Measurements from ENCODE around the gene COG8.
A peak's percentile ranks its signal among the peaks of the same experiment; 100 is the strongest.

COG8 gene

DNA sequence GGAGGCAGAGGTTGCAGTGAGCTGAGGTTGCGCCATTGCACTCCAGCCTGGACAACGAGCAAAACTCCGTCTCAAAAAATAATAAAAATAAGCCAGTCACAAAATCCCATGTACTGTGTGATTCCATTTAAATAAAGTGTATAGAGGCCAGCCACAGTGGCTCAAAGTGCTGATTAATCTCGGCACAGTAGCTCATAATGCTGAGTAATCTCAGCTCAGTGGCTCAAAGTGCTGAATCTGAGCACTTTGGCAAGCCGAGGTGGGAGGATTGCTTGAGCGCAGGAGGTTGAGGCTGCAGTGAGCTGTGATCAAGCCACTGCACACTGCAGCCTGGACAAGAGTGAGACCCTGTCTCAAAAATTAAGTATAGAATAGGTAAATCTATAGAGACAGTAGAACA, 7.3 kb upstream of the COG8 start:
- DNase-seq (ENCODE audit: low spot score): no peak

DNA sequence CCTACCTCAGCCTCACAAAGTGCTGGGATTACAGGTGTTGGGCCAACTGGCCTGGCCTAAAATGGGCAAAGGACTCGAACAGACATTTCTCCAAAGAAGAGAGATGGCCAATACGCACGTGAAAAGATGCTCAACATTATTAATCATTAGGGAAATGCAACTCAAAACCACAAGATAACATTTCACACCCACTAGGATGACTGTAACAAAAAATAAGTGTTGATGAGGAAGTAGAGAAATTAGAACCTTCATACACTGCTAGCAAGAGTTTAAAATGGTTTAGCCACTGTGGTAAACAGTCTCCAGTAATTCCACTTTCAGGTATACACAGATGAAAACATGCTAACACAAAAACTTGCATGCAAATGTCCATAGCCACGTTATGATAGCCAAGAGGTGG, 6.6 kb upstream of the COG8 start:
- no peak for DNase-seq (ENCODE audit: low spot score)

DNA sequence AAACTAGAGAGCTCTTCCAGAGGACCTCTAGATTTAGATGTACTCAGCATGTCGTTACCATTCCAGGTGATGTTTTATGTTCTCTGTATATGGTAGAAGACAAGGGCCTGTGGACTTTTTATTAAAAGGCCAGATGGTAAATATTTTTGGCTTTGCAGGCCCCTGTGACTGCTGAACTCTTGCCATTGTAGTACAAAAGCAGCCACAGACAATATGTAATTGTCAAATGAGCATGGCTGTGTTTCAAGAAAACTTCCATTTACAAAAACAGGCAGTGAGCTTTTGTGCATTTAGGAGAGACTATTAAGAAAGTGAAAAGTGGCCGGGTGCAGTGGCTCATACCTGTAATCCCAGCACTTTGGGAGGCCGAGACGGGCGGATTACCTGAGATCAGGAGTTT, 4.8 kb upstream of the COG8 start:
- DNase-seq (ENCODE audit: low spot score): no peak

DNA sequence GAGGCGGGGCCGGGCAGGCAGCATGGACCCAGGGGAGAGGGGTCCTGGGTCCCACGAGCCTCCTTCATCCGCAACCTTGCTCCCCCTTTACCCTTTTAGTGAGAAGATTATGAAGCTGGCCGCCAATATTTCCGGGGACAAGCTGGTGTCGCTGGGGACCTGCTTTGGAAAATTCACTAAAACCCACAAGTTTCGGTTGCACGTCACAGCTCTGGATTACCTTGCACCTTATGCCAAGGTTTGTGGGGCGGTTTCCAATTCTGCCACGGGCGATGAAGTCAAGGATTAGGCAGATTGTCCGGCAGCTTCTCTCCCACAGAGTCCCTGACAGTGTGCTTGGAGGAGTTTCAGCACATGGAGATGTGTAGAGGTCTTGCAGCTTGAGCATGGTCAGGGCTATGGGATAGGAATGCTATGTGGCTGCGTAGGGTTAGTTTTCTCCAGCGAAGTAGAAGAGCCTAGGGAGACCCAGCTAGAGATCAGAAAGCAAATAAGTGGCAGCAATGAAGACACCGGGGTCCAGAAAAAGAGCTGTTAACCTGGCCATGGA, 806 bp upstream of the COG8 start:
- no peak for DNase-seq (ENCODE audit: low spot score)

DNA sequence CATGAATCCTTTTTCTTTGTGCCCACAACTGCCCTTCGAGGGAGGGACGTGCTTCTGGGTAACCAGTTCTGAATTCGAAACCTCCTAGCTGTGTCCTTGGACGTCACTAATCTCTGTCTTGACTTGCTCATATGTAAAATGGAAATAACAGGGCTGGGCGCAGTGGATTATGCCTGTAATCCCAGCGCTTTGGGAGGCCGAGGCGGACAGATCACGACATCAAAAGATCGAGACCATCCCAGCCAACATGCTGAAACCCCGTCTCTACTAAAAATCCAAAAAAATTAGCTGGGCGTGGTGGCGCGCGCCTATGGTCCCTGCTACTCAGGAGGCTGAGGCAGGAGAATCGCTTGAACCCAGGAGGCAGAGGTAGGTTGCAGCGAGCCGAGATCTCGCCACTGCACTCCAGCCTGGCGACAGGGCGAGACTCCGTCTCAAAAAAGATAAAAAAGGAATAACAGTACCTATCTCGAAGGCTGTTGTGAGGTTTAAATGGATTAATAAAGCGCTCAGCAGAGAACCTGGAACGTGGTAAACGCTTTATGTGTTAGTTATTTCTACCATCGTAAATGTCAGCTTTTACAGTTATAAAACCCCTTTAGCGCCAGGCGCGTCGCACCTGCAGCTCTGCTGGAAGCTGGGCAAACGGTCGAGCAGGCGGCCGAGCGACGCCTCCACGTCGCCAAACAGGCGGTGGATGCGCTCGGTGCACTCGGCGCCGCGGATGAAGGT, 641 bp downstream of the COG8 start:
- DNase-seq (ENCODE audit: low spot score): no peak

DNA sequence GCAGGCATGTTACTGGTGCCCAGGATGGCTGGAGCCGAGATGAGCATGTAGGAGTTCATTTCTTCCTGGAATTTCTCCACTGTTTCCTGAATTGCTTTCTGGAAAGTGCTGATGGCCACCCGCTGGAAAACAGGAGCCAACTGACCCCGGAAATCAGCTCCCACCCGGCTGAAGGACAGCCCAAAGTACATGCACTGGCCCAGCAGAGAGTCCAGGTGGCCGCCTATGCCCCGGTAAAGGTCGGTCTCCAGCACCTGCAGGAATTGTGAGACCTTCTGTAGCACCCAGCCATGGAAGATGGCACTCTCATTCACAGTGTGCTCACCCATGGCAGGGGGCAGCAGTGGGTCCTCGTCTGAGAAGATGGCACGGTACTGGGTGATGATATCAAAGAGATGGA, 4.7 kb downstream of the COG8 start:
- DNase-seq (ENCODE audit: low spot score): no peak

DNA sequence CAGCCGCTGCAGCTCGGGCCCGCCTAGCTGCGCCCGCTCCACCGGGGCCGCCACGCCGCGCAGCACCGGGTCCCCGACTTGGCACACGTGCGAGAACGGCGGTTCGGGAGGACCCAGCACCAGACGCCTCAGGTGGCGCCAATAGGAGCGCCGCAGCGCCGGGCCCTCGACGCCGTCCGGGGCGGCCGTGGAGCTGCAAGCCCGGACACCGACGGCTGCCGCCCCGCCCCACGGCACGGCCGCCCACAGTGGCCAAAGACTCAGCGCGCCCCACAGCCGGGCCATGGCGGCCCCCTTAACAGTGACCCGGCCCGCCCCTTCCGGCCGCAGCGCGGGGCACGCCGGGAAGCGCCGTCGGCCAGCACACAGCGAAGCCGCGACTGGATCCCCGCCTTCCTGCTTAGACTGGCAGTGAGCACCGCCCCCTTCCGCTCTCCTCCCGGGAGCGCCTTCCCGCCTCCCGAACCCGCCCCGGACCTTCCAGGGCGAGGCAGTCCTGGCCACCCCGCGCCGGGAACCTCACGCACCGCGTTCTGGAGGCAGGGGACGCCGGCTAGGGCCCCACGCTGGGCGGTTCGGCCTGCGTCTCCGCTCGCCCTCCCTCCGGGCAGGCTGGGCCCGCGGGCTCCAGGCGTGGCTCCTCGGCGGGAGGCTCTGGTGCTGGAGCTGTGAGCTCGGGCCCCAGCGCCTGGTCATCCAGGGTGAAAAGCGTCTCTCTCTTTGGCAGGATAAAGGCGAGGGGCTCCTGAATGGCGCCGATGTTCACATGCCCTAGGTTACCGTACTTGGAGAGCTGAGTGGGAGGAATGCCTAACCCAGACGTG, 8.9 kb downstream of the COG8 start, which contains the start of gene PDF:
Gene PDF (minus strand): TSS at position 303 of the 824 bp plus-strand sequence. CDS start 18 bp downstream, at position 285.
- peak; percentile 96 for DNase-seq (ENCODE audit: low spot score)

DNA sequence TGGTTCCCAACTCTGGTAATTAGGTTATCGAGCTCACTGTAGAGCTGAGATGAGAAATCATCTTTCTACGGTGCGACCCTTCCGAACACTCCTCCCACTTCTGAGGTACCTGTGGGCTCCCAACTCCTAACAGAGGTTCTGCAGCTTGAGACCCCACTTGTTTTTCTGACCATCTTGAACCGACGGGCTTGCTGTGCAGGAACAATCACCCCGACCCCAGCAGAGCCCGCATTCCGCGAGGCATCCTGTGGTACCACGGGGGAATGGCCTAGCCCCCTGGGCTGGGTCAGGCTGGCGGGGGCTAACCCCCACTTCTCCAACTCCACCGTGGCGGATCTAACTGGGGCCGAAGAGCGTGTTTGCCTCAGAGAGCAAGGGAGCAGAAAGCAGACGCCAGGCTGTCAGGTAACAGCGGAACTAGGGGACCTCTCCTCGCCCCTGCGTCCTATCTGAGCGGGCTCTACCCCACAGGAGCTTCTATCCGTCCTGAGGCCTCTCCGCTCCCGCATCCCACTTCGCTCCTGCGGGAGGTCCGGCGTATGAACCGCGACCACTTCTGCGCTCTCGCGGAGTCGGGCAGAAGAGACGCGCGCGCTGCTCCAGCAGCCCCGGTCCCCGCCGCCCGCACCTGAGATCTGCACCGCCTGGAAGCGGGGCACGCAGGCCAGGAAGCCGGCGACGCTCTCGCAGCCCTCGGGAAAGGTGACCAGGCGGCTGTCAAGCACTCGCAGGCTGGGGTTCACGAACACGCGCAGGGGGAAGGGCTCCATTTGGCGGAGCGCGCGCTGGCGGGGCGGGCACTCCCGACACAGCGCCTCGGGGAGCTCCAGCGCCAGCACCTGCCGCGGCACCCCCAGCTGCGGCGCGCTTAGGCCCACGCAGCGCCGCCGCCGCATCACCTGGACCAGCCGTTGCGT, 9.7 kb downstream of the COG8 start:
- DNase-seq (ENCODE audit: low spot score): peak; percentile 34

DNA sequence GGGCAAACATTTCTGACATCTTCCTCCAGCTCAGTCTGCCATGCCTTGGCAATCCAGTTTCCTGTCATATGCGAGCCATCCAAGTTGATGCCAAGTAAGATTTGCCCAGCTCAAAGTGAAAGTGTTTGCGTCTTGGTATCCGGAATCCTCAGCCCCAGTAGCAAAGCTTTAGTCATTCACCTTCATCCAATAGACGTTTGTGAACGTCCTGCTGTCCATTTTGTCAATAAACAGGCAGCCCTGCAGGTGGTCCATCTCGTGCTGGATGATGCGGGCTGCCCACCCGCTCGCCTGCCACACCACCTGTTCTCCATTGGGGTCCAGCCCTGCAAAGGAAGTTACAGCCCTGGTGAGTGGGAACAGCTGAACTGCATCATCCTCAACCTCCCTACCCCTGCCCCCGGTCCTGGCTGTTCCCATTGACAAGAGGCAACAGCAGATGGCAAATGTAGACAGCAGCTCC, 10.5 kb downstream of the COG8 start:
- DNase-seq (ENCODE audit: low spot score): peak; percentile 26

DNA sequence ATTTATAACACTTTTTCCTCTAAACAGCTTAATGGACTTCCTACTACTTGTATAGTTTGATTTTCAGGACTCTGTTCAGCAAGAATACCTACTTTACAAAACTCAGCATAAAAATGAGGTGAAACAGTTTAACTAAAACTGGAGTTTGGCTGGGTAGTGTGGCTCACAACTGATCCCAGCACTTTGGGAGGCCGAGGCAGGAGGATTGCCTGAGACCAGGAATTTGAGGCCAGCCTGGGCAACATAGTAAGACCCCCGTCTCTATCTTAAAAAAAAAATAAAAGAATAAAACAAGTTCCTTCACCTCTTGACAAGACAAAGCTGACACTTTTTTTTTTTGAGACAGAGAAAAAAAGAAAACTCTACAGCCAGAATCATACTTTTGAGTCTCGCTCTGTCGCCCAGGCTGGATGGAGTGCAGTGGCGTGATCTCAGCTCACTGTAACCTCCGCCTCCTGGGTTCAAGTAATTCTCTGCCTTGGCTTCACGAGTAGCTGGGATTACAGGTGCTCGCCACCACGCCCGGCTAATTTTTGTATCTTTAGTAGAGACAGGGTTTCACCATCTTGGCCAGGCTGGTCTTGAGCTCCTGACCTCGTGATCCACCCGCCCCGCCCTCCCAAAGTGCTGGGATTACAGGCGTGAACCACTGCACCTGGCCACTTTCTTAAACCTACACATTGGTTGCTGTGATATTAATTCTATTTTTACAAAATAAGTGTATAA, 11.6 kb downstream of the COG8 start:
- no peak for DNase-seq (ENCODE audit: low spot score)

DNA sequence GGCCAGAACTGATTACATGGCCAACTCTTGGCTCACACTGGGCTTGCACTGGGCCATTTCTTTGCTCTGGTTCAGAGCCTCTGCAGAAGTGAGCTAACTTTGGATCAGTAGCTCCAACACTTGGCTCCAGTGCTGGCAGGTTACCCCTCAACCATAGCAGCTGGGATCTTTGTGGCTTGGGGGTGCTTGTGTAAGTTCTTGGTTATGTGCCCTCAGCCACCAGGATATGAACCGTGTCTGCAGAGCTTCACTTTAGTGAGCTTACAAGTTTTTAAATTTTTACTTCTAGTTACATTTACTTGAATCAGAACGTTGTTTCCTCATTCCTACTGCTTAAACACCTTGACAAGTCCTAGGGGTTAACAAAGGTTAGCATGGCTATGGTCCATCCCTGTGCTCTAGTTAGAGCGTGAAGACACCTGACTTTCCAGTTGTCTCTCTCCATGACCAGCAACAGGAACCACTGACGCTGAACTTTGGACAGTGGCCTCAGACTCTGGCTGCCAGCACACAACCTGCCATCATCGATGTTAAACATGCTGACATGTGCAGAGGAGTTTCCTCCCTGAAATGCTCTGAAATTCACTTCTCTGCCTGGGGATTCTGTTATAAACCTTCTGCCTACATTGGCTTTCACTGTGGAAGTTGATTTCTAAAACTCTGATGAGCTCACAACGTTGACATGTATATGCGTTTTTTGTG, 13.0 kb downstream of the COG8 start:
- no peak for DNase-seq (ENCODE audit: low spot score)

DNA sequence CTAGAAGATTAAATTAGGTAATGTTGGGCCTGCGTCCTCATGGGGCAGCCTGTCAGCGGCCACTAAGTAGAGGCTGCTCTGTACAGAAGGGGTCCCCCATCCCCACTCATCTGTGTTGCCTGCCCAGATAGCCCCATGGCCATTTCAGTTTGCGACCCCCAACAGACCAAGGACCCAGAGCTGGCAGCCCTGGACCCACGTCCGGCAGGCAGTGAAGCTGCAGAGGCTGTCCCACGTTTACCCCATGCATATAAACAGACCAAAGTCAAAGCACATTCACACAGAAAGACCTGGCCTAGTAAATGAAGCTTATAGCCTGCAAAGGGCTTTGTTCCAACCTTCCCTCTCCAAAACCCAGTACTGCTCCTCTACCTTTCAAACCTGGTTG, 13.6 kb downstream of the COG8 start:
- no peak for DNase-seq (ENCODE audit: low spot score)

DNA sequence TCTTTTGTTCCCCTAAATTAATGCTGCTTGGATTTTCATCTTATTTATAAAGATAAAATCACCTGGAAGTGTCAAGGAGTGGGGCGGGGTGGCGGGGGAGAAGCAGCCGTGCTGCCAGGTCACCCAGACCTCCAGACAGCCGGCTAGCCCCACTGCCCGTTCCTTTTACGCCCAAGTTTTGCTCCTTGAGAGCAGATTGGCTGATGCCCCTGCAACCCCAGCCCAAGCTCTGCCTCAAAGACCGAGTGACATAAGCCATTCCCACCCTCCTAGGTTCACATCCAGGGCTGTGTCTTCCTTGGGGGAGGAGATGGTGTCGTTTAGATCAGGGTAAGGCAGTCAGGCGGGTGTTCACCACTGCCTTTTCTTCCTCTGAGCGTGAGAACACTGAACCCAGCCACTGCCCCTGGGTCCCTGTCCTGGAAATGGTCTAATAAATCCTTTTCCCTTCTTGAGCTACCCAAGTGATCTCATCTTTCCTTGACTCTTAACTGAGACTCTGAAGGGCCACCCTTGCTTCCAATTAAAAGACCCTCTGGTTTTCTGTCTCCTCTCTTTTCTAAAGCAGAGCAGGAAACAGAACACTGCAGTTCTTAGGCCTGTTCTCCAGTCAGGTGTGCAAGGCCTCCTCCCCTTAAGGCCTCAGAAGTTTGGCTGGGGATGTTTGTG, 14.6 kb downstream of the COG8 start:
- DNase-seq (ENCODE audit: low spot score): no peak

DNA sequence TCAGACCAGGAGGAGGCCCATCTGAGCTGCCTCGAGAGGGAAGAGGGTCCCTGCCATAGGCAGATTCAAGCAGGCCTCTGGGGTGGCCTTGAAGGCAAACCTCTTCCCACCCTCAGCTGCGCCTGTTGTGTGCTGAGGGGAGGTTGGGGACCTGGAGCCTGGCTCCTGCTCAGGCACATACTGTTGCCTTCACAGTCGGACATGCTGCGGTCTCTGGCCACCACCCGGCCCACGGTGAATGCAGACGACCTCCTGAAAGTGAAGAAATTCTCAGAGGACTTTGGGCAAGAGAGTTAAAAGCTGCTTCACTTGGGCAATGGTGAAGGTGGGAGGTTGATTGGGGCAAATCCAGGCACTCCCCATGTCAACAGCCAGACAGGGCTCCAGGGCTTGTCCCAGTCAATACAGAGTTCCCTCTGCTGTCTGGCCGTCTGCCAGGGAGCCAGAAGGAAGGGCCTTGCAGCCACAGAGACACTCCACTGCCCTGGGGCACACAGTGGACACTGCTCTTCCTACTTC, 15.3 kb downstream of the COG8 start:
- DNase-seq (ENCODE audit: low spot score): no peak

DNA sequence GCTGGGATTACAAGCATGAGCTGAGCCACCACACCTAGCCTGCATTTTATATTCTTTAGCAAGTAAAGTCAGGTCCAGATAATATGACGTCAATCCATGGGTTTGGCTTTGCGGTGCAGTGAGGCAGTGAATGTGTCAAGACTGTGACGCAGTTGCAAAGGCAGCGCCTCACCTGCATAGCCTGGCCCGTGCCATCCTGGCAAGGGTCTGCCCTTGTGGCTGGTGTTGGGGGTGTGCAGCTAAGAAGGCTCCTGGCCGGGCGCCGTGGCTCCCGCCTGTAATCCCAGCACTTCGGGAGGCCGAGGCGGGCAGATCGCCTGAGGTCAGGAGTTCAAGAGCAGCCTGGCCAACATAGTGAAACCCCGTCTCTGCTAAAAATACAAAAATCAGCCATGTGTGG, 15.9 kb downstream of the COG8 start:
- no peak for DNase-seq (ENCODE audit: low spot score)

DNA sequence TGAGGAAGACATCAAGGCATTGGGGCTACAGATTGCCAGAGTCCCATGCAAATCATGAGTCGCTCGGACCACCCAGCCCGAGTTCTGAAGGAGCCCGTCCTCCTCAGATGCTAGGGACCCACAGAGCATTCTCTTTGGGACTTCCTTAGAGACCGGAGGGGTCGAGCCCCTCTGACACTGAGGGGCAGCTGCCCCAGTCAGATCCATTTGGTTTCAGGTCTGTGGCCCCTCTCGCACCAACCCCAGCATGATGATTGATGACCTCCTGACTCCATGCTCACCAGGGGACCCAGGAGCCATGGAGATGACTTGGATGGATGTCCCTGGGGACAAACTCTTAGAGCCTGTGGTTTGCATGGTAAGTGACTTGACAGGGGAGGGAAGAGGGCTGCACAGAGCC, 17.0 kb downstream of the COG8 start:
- no peak for DNase-seq (ENCODE audit: low spot score)

DNA sequence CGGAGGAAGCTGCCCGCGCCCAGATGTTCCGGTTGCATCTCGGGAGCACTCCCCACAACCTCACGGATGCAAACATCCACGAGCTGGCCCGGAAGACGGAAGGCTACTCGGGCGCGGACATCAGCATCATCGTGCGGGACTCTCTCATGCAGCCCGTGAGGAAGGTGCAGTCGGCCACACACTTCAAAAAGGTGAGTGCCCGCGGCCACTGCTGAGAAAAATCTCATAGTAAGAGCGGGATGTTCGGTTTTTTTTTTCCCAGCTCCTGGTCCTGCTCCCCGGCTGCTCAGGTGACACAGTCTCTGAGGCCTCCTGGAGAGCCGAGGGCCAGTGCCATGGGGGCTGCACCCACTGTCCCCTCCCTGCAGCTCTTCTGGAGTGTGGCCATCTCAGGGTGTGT, 18.3 kb downstream of the COG8 start:
- no peak for DNase-seq (ENCODE audit: low spot score)

DNA sequence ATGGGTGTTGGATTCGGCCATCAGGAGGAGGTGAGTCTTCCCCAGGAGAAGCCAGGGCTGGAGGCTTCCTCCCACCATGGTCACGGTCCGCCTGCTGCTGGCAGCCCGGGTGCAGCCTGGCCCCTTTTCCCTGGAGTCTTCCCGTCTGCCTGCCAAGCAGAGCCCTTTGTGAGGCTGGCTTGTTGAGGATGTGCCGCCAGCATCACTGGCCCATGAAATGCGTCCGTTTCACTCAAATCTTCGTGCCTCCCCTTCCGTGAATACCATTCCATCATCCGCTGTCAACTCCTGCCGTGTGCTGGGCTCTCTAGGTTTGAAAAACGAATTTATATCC, 18.7 kb downstream of the COG8 start:
- DNase-seq (ENCODE audit: low spot score): no peak

DNA sequence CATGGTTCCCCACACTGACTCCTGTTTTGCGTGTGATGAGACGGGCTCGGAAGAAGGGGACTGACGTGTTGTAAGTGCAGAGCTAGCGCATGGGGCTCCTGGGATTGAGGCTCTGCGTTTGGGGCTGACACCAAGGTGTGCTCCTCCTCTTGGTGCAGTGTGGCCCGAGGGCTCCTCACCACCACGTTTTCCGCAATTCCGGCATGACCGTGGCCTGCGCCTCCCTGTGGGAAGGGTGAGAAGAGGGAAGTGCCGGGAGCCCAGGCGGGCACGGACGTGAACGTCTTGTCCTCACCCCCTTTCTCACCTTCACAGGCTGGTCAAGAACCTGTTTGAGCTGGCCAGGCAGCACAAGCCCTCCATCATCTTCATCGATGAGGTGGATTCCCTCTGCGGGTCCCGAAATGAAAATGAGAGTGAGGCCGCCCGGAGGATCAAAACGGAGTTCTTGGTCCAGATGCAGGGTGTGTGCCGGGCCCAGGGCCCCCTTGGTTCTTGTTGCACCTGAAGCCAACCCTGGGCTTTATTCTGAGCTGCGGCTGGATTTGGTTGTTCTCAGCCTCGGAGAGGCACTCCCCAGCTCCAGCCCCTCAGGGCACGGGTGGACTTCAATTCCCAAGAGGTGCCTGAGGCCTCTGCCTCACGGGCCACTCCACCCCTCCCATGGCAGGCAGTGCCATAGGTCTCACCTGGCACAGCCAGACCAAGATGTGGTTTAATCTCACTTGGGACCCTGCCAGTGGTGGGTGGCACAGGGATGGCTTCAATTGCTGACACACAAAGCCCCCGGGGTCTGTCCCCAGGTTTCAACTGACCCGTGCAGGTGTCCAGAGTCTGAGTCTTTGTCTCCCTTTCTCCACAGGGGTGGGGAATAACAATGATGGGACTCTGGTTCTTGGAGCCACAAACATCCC, 19.3 kb downstream of the COG8 start:
- DNase-seq (ENCODE audit: low spot score): no peak
